ENCODE results near the gene C1QB.
"Not testable (repeated sequence)": the region's sequence is repeated elsewhere in the genome, so short reads cannot be mapped to it uniquely, and the experiment has no call there.

The C1QB gene

DNA sequence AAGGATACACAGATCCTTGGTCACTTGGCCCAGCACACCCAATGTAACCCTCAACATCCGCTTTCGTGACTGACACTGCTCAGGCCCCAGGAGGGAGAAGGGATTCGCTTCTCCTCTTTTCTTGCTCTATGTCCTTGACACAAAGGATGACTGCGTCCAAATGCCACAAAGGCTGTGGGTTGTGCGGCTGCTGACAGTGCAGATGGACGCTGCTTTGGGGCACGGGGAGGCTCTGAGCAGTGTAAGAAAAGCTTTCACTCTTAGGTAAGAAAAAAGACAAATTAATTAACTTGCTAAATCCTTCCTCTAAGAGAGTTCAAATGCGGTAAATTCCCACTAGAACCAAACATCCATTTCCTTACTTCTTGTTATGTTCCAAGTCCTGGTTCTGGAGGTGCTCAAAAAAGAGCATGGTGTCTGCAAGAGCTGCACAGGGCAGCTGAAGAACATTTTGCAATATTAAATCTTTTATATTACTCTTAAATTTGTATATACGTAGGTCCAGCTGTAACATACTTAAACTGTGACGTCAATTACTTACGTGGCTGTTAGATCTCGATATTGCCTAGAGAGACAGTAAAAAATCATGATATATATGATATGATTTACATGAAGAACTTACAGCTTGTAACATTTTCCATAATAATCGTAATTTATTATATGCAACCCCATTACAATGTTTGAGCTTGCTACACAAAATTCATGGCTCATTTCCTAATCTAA is 38.2 kb downstream of the C1QB start:
- no peak for DNase-seq (ENCODE audit: low read depth in 1 of 2, low spot score in 1 of 2)

DNA sequence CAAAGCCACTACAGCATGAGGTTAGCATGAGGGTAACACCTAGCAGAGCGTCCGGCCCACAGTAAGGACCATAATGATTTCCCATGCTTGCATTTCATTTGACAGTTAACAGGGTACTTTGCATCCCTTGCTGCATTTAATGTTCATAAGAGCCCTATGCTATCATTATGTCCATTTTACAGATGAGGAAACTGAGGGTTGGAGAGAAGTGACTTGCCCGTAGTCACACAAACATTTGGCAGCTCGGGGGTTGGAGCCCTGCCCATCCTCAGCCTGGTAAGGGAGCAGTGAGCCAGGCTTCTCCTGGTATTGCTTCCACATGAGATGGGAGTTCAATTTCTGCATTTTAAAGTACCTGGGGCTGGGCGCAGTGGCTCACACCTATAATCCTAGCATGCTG is 41.1 kb downstream of the C1QB start:
- DNase-seq (ENCODE audit: low read depth in 1 of 2, low spot score in 1 of 2): no peak

DNA sequence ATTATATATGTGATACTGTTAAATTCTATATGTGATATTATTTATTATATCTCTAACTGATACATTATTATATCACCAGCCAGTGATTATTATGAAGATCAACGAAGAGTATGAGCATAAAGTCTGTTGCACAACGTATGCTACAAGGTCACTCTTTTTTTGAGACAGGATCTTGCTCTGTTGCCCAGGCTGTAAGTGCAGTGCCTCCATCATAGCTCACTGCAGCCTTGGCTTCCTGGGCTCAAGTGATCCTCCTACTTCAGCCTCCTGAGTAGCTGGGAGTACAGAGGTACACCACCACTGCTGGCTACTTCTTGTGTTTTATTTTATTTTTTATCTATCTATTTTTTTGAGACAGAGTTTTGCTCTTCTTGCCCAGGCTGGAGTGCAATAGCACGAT is 43.6 kb downstream of the C1QB start:
- DNase-seq (ENCODE audit: low read depth in 1 of 2, low spot score in 1 of 2): no peak

DNA sequence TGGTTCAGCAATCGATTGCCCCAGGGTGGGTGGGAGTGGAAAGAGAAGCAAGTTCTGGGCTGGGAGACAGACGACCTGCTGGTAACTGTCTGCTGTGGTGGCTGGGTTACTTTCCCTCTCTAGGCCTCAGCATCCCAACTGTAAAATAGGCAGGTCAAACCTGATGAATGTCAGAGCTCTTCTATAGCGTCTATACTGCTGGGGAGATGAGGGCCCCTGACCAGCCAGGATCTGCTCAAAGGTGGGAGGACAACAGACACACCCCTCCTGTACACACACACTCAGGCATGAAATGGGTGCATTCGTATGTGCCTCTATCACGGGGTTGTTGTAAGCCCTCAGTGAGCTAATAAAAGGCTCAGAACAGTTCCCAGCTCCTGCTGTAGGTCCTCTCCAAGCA is 44.9 kb downstream of the C1QB start:
- DNase-seq (ENCODE audit: low read depth in 1 of 2, low spot score in 1 of 2): no peak

DNA sequence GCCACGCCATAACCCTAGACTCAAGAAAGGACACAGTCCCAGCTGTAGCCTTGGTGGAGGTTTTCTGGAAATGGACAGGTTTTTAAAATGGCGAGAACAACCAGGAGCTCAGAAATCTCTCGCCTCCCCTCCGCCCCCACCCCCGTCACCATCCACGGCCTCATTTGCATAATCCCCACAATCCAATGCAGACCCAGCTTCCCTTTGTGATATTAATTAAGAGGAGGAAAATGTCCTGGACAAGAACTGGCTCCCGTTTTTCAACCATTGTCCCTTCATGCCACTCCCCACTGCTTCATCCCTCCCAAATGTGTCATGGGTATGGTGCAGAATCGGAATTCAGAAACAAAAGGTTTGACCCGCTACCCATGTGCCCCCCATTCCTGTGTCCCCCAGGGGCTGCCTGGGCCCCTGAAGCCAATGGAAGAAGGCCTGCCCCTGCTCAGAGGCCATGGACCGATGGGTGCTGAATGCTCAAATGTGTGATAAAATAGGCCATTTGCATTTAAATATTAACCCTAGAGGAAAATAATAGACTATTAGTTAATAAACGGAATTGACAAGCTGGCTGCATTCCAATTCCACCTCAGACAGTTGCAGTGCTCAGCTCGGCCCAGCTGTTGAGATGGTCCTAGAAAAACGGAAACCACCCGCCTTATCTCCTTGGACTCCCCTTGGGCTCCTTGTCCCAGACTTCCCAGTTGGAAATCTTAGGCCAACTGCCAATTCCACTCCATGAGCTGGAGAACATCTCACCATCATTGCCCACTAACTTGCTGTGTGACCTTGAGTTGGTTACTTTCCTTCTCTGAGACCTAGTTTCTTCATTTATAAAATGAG is 46.9 kb downstream of the C1QB start:
- no peak for DNase-seq (ENCODE audit: low read depth in 1 of 2, low spot score in 1 of 2)

DNA sequence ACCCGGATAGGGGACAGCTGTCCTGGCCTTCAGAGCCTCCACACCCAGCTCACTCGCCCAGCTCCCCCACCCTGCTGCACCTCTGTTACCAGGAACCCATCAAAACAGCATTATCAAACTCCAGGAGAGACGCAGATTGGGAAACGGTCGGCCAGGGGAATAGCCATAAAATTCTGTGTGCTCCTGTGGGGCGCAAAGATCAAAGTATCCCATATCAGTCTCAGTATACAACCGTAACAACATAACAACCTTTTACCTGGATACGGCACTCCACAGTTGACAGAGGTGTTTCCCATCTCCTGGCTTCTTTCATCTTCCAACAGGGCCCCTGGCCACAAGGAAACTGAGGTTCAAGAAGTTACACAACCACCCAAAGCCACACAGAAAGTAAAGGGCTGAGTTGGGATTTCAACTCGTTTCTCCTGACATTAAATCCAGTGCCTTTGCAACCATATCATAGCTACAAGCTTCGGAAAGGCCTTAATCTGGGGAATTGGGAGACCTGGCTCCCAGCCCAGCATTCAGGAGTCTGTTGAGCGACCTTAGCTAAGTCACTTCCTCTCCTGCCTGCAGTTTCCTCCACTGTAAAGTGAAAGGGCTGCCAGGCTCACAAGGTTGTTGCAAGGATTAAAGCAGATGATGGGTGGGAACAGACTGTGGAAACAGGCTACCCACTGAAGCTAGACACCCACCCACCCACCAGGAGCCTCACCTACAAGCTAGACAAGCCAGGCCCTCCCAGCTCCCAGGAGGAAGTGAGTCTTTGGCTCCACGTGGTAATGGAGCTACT is 49.5 kb downstream of the C1QB start:
- no peak for DNase-seq (ENCODE audit: low read depth in 1 of 2, low spot score in 1 of 2)

DNA sequence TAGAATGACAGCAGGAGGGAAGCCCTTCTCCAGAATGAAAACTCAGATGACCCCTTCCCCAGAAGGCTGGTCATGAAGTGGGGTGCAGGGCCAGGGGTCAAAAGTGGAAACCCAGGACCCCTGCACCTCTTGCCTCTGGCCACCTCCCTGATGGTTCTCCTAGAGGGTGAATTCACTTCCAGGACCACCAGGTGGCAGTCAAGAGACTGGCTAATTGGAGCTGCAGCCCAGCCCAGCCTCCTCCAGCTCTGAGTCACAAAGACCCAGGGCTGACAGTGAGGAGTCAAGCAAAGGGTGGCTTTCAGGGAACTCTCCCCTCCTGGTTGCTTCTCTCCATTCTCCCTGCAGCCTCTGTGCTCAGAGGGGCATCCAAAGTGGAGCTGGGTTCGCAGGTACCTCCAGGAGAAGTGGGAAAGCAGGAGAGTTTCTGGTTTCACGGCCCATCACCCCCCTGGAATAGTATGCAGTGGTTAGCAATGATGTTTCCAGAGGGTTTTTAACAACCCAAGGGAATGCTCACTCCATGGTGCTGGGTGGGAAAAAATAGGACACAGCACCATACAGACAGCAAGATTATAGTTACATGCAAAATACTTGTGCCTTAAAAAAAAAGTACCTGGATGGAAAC is 51.5 kb downstream of the C1QB start:
- peak; percentile 44 to 79 for DNase-seq (ENCODE audit: low read depth in 1 of 2, low spot score in 1 of 2)

DNA sequence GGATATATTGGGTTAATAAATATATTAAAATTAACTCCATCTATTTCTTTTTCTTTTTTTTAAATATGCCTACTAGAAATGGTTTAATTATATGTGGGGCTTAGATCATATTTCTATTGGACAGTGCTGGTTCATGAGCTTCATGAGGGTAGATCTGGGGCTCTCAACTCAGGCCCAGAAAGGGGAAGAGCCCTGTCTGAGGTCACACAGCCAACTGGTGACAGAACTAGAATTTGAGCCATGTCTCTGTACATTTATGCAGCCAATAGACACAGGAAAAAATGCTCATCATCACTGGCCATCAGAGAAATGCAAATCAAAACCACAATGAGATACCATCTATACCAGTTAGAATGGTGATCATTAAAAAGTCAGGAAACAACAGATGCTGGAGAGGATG is 52.5 kb downstream of the C1QB start:
- no peak for DNase-seq (ENCODE audit: low read depth in 1 of 2, low spot score in 1 of 2)

DNA sequence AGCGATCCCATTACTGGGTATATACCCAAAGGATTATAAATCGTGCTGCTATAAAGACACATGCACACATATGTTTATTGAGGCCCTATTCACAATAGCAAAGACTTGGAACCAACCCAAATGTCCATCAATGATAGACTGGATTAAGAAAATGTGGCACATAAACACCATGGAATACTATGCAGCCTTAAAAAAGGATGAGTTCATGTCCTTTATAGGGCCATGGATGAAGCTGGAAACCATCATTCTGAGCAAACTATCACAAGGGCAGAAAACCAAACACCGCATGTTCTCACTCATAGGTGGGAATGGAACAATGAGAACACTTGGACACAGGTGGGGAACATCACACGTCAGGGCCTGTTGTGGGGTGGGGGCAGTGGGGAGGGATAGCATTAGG is 53.1 kb downstream of the C1QB start:
- DNase-seq (ENCODE audit: low read depth in 1 of 2, low spot score in 1 of 2): not testable (repeated sequence)

DNA sequence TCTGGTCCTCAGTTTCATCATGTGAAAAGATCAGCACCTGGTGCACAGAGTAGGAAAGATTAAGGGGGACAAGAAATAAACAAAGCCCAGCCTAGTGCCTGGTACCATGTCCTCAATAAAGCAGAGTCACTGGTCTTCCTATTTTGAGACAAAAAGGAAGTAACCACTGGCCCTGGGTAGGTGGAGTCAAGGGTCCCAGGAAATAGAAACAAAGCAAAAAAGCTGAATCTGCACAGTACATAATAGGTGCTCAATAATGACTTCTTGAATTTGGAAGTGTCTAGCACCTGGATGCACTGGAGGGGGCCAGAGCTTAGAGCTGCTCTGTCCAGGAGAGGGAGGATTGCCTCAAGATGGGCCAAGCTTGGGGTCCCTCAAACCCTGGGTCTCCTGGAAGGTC is 55.7 kb downstream of the C1QB start:
- DNase-seq (ENCODE audit: low read depth in 1 of 2, low spot score in 1 of 2): no peak

DNA sequence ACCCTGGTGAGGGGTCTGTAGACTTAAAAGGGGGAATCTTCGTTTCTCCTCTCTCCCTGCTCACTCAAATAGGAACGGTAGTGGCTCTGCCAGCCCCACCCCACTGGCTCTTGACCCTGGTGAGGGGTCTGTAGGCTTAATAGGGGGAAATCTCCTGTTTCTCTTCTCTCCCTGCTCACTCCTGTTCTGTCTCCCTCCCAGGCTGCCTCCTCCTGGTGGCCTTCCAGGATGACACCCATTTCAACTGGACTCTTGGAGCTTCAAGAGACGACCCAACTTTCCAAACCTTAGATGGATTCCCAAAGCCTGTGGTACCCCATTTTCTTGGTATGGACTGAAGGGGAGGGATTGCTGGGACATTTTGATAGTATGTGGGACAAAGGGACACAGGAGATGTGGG is 56.2 kb downstream of the C1QB start:
- no peak for DNase-seq (ENCODE audit: low read depth in 1 of 2, low spot score in 1 of 2)

DNA sequence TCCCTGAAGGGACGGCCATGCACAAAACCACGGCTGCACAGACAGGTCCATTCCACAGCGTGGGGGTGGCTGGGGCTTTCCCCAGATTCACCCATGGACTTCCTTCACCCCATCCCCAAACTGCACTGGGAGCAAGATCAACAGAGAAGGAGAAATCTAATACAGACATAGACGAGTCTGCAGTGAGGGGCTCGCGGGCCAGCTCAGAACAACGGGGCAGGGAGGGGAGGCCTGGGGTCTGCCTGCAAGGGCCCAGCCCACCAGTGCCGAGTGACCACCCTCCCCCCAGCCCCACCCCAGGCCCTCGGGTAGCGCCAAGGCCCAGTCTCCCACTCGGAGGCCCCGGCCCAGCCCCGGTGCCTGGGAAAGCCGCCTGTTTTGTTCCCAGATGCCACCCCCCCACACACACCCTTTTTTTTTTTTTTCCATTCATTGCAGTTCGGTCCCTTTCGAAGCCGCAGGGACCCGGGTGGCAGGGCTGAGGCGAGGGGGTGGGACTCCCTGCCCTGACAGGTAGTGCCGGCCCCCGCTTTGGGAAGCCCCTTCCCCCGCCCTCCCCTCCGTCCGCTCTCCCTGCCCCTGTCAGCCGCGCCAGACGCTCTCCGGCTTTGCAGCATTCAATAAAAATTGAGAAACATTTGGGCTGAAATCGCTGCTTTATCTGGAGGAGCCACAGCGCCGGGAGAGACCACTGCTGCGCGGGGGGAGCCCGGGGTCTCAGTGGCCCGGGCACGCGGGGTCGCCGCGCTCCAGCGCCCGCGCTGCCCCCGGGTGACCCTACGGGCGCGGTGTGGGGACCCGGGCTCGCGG is 57.1 kb downstream of the C1QB start:
- DNase-seq (ENCODE audit: low read depth in 1 of 2, low spot score in 1 of 2): peak in 1 of 2 donors; percentile 6

DNA sequence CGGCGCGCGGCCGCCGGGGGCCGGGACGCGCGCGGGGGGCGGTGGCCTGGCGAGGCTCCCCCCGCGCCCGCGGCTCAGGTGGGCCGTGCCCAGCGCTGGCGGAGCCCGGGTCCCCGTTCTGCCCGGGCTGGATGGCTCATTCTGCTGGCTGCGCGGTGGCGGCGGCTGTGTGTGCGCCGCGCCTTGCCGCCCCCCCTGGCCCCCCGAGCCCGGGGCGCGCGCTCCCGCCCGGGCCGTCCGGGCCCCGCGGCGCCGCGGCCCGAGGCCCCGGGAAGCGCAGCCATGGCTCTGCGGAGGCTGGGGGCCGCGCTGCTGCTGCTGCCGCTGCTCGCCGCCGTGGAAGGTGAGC is 57.6 kb downstream of the C1QB start, which contains the start of gene EPHB2:
Gene EPHB2, plus strand, starts transcription at position 139 of the 349 bp plus-strand sequence. Its CDS starts 144 bp downstream, at position 283.
- DNase-seq (ENCODE audit: low read depth in 1 of 2, low spot score in 1 of 2): no peak

DNA sequence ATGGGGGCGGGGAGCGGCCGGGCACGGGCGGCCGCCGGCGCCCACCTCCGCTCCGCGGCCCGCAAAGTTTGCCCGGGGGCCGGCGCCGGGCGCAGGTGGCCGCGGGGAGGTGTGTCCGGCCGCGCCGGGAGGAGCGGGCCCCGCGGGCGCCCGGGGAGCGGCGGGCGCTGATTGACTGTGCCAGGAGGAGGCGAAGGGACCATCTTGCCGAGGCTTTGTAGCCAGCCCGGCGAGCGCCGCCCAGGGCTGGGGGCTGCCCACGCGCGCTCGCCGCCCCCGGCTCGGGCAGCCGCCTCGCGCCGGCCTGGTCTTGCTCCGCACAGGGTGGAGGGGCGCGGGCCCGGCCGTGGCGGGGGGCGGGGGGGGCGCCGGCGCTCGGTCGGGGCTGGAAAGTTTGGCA is 58.0 kb downstream of the C1QB start:
- no peak for DNase-seq (ENCODE audit: low read depth in 1 of 2, low spot score in 1 of 2)

All from activated CD4-positive, alpha-beta T cell treated with anti-CD3 and anti-CD28 coated beads, Interleukin-2, amount 50 U/mL, for 24 hours (primary cell).